ENCODE data around the gene PPP2R3B.

DNA sequence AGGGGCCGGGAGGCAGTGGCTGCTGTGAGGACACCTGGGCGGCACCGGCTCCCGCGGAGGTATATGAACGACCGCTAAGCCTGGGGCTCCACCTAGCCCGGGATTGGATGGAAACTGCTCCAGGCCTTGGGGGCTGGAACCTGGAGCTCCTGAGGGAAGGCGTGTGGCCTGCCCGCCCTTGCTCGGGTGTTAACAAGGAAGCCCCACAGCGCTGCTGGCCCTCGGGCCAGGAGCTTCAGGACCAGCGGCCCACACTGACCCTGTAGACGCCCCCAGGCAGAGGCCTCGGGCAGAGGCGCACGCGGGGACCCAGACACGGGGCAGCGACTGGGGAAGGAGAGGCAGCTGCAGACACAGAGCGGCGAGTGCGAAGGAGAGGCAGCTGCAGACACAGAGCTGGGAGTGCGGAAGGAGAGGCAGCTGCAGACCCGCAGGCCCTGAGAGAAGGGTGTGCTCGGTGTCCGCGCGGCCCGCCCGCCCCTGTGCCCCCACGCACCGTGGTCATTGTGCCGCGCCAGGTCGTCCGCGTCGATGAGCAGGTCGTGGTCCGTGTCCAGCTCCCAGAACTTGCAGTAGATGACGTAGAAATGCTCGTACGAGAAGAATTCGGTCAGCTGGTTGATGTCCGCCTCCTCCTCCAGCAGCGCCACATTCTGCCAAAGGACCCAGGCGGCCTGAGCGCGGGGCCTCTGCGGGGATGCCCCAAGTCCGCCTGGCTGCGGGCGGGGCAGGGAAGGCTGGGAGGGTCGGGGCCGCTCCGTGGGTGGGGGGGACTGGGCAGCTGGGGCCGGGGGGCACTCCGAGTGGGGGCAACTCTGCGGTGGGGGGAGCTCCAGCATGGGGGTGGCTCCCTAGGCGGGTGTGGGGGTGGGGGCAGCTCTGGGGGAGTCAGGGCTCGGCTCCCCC is 41.4 kb downstream of the PPP2R3B start:
- TF ChIP-seq, protein P1, sequence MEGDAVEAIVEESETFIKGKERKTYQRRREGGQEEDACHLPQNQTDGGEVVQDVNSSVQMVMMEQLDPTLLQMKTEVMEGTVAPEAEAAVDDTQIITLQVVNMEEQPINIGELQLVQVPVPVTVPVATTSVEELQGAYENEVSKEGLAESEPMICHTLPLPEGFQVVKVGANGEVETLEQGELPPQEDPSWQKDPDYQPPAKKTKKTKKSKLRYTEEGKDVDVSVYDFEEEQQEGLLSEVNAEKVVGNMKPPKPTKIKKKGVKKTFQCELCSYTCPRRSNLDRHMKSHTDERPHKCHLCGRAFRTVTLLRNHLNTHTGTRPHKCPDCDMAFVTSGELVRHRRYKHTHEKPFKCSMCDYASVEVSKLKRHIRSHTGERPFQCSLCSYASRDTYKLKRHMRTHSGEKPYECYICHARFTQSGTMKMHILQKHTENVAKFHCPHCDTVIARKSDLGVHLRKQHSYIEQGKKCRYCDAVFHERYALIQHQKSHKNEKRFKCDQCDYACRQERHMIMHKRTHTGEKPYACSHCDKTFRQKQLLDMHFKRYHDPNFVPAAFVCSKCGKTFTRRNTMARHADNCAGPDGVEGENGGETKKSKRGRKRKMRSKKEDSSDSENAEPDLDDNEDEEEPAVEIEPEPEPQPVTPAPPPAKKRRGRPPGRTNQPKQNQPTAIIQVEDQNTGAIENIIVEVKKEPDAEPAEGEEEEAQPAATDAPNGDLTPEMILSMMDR (conservative IDR thresholded peaks at IDR 0.05 in 1 of 2, IDR thresholded peaks at IDR 0.05 in 1 of 2; ENCODE audit: extremely low read depth in 1 of 2, insufficient read depth in 1 of 2, low read depth in 1 of 2, low read length in 2 of 2) = no peak
- TF ChIP-seq EZH2 (IDR thresholded peaks at IDR 0.05; ENCODE audit: borderline replicate concordance, low read length) = no peak

Data from mammary epithelial cell (primary cell).